Measurements from ENCODE around the gene DBNDD1. TPM values are rescaled to one million over a fixed set of nuclear protein-coding genes. Genes with fewer than 3 reads are reported as not detected.
A peak's percentile ranks its signal among the peaks of the same experiment; 100 is the strongest.

DBNDD1 gene
- total RNA-seq, 1 experiment from 2014 or later = 32.3 TPM

DNA sequence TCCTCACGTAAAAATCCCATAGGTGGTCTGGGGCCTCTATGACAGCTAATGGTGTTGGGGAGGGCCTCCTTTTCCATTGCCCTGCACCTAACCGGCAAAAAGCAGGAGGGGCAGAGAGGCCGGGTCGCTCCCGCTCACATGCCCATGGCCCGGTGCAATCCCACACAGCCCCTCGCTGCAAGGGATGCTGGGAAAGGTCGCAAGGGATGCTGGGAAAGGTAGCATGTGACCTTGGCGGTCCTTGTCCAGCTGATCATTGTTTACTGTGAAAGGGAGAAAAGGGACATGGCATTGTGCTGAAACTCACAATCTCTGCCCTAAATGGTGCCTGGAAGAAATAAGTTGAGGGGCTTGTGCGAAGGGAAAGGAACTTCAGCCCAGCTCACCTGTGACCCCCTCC lies 60.7 kb downstream of the DBNDD1 start:
- in situ Hi-C loops (cut with HindIII; ENCODE audit: low pct_unique_long_range_greater_than_20kb, low sequenced_read_pairs) (no loop called here), intact Hi-C loops (cut with micrococcal nuclease; ENCODE audit: unreplicated experiment) (no loop called here)
- no peaks in the 10 kb centered on the region for H3K9me3 ChIP-seq (ENCODE audit: control insufficient read depth, insufficient read depth, low read depth, low read length)
- ChIA-PET CTCF (no interaction called here), POLR2A (no interaction called here)
- no peak overlapping the region for H3K27ac ChIP-seq (ENCODE audit: low read length)
- no peak for DNase-seq (ENCODE audit: low read depth, low spot score)
- no peak overlapping the region for H3K4me3 ChIP-seq (ENCODE audit: low read depth in 2 of 2, low read length in 2 of 2)
- no peak for ATAC-seq
- no peaks in the 10 kb centered on the region for H3K27me3 ChIP-seq (ENCODE audit: control insufficient read depth, insufficient read depth, low read length)
- no peaks in the 10 kb centered on the region for H3K36me3 ChIP-seq (ENCODE audit: control insufficient read depth, insufficient read depth, low read length)
- H3K4me1 ChIP-seq (ENCODE audit: control insufficient read depth, insufficient read depth, low read length) = no peaks in the 10 kb centered on the region
- BruUV-seq (replicated peaks) = no TSS peak
- TF ChIP-seq POLR2AphosphoS5 (IDR thresholded peaks at IDR 0.05; ENCODE audit: low read depth, low read length) = no peak

DNA sequence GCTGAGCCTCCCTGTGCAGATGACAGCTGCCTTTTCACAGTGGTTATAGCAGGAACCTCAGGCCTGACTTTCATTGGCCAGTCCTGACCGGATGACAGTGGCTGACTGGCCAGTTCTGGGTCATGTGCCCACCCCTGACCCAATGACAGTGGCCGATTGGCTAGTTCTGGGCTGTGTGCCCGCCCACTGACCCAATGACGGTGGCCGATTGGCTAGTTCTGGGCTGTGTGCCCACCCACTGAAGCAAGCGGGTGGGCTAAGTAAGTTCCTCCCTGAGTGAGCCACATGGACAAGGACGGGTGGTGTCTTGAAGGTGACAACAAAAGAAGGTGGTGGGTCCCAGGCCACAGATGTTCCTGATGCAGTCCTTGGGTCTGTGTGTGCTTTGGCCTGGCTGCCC lies 61.2 kb downstream of the DBNDD1 start:
- peak; percentile 90 for ATAC-seq
- BruUV-seq (replicated peaks) = no TSS peak
- Histone ChIP-seq H3K27me3 (ENCODE audit: control insufficient read depth, insufficient read depth, low read length) (no peaks in the 10 kb centered on the region), H3K4me3 (ENCODE audit: low read depth in 2 of 2, low read length in 2 of 2) (no peak overlapping the region), H3K9me3 (ENCODE audit: control insufficient read depth, insufficient read depth, low read depth, low read length) (no peaks in the 10 kb centered on the region), H3K4me1 (ENCODE audit: control insufficient read depth, insufficient read depth, low read length) (no peaks in the 10 kb centered on the region), H3K36me3 (ENCODE audit: control insufficient read depth, insufficient read depth, low read length) (no peaks in the 10 kb centered on the region), H3K27ac (ENCODE audit: low read length) (no peak overlapping the region)
- TF ChIP-seq, protein P1, sequence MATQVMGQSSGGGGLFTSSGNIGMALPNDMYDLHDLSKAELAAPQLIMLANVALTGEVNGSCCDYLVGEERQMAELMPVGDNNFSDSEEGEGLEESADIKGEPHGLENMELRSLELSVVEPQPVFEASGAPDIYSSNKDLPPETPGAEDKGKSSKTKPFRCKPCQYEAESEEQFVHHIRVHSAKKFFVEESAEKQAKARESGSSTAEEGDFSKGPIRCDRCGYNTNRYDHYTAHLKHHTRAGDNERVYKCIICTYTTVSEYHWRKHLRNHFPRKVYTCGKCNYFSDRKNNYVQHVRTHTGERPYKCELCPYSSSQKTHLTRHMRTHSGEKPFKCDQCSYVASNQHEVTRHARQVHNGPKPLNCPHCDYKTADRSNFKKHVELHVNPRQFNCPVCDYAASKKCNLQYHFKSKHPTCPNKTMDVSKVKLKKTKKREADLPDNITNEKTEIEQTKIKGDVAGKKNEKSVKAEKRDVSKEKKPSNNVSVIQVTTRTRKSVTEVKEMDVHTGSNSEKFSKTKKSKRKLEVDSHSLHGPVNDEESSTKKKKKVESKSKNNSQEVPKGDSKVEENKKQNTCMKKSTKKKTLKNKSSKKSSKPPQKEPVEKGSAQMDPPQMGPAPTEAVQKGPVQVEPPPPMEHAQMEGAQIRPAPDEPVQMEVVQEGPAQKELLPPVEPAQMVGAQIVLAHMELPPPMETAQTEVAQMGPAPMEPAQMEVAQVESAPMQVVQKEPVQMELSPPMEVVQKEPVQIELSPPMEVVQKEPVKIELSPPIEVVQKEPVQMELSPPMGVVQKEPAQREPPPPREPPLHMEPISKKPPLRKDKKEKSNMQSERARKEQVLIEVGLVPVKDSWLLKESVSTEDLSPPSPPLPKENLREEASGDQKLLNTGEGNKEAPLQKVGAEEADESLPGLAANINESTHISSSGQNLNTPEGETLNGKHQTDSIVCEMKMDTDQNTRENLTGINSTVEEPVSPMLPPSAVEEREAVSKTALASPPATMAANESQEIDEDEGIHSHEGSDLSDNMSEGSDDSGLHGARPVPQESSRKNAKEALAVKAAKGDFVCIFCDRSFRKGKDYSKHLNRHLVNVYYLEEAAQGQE (IDR thresholded peaks at IDR 0.05; ENCODE audit: insufficient read depth in 1 of 2, low read depth in 2 of 2, low read length in 1 of 2) = no peak
- TF ChIP-seq, protein P2, sequence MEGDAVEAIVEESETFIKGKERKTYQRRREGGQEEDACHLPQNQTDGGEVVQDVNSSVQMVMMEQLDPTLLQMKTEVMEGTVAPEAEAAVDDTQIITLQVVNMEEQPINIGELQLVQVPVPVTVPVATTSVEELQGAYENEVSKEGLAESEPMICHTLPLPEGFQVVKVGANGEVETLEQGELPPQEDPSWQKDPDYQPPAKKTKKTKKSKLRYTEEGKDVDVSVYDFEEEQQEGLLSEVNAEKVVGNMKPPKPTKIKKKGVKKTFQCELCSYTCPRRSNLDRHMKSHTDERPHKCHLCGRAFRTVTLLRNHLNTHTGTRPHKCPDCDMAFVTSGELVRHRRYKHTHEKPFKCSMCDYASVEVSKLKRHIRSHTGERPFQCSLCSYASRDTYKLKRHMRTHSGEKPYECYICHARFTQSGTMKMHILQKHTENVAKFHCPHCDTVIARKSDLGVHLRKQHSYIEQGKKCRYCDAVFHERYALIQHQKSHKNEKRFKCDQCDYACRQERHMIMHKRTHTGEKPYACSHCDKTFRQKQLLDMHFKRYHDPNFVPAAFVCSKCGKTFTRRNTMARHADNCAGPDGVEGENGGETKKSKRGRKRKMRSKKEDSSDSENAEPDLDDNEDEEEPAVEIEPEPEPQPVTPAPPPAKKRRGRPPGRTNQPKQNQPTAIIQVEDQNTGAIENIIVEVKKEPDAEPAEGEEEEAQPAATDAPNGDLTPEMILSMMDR (IDR thresholded peaks at IDR 0.05) = no peak
- TF ChIP-seq POLR2AphosphoS5 (IDR thresholded peaks at IDR 0.05; ENCODE audit: low read depth, low read length) (no peak), SIN3A (IDR thresholded peaks at IDR 0.05; ENCODE audit: borderline replicate concordance, insufficient read depth, low read depth, low read length) (no peak), TCF7L2 (IDR thresholded peaks at IDR 0.05; ENCODE audit: low read depth, low read length) (no peak)
- in situ Hi-C loops (cut with HindIII; ENCODE audit: low pct_unique_long_range_greater_than_20kb, low sequenced_read_pairs) = no loop called here
- ChIA-PET POLR2A (no interaction called here), CTCF (no interaction called here)
- intact Hi-C loops (cut with micrococcal nuclease; ENCODE audit: unreplicated experiment) = no loop called here
- DNase-seq (ENCODE audit: low read depth, low spot score) = no peak

DNA sequence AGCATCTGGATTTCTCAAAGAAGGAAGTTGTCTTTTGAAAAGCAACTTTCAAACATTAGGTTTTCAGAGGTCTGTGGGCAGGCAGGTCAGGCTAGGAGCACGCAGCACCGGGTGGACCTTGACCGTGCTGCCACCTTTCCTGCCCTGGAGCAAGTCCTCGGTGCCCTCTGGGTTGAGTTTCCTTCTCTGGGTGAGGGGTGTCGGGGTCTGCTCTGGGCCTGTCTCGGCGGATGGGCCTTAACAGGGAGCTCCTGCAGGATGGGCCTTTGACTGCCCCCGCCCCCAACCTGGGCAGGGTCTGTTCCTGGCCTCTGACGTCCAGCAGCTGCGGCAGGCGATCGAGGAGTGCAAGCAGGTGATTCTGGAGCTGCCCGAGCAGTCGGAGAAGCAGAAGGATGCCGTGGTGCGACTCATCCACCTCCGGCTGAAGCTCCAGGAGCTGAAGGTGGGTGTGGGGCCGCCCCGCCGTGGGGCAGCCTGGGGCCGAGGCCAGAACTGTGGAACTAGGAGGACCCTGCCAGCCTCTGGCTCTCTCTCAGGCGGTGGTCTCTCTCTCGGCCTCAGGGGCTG lies 62.0 kb downstream of the DBNDD1 start:
- no peaks in the 10 kb centered on the region for H3K36me3 ChIP-seq (ENCODE audit: control insufficient read depth, insufficient read depth, low read length)
- no peak overlapping the region for H3K27ac ChIP-seq (ENCODE audit: low read length)
- no peak for TF ChIP-seq TCF7L2 (IDR thresholded peaks at IDR 0.05; ENCODE audit: low read depth, low read length)
- TF ChIP-seq, protein P2 (IDR thresholded peaks at IDR 0.05) = no peak
- no peaks in the 10 kb centered on the region for H3K4me1 ChIP-seq (ENCODE audit: control insufficient read depth, insufficient read depth, low read length)
- CTCF ChIA-PET = no interaction called here
- no peaks in the 10 kb centered on the region for H3K27me3 ChIP-seq (ENCODE audit: control insufficient read depth, insufficient read depth, low read length)
- no peak overlapping the region for H3K4me3 ChIP-seq (ENCODE audit: low read depth in 2 of 2, low read length in 2 of 2)
- POLR2A ChIA-PET = no interaction called here
- no peak for DNase-seq (ENCODE audit: low read depth, low spot score)
- in situ Hi-C loops (cut with HindIII; ENCODE audit: low pct_unique_long_range_greater_than_20kb, low sequenced_read_pairs) (no loop called here), intact Hi-C loops (cut with micrococcal nuclease; ENCODE audit: unreplicated experiment) (no loop called here)
- BruUV-seq (replicated peaks) = no TSS peak
- H3K9me3 ChIP-seq (ENCODE audit: control insufficient read depth, insufficient read depth, low read depth, low read length) = no peaks in the 10 kb centered on the region
- ATAC-seq = no peak

Measured in Panc1 (cell line).